NAMALWA (cell line): ENCODE data around the gene PACSIN2.
"Not testable (repeated sequence)": the region's sequence is repeated elsewhere in the genome, so short reads cannot be mapped to it uniquely, and the experiment has no call there.

Experiments
- DNase-seq: peaks from one replicate; pipeline ENCODE4 v3.0.0-alpha.2; 2015; ENCODE audit warnings: low spot score

PACSIN2 gene

DNA sequence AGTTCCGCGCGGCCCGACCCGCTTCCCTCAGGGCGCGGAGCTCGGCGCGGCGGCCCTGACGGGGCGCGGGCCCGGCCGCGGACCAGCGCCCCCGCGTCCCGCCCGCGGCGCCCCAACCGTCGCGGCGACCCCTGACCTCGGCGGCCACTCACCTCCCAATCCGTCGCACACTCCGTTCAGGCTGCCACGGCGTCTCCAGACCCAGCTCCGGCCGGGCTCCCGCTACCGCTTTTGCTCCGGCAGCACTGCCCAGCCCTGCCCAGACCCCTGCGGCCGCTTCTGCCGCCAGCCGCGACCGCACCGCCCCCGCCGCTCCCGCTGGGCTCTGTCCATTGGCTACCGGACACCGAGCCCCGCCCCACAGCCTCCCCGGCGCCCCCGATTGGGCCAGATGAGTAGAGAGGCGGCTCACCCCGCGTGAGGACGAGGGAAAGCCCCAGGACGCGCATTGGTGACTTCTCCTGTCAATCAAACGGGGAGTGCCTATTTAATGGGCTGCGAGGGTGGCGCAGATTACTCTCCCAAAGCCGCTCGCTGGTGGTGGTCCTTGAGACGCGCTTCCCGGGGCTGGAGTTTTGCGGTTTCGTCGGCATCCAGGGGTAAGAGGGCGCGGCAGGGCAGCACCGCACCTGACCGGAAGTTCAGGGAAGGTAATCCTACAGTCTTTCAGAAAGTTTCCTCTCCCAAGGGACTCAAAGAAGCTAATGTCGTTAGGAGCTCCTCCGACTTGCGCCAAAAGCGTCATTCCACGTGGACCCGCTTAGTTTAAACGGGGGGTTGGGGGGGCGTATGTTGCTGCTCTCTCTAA, at the start of gene PACSIN2:
PACSIN2 (minus strand) TSS at position 281 of the 808 bp plus-strand sequence. CDS start 103,069 bp downstream, outside the sequence.
- DNase-seq: peak; percentile 98

DNA sequence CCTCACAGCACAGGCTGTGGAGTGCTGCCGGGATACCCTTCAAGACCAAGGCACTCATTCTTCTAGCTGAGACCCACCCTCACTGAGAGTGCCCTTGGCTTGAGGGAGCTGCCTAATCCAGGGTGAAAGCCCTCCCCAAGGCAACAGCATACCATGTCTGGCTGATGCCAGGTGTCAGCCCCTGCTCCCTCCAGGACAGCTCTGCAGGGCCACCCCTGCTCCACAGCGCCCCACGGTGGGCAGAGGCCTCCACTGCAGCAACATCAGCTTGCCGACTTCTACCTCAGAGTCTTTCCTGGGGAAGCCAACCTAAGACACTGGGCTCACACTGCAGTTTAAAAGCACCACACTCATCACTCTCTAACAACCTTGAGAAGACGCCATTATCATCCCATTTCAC, 45.2 kb upstream of the PACSIN2 start:
- DNase-seq: peak; percentile 67

GRCh38 chr22:43057641-43058040, 42.7 kb upstream of the PACSIN2 start:
- DNase-seq: no peak

DNA sequence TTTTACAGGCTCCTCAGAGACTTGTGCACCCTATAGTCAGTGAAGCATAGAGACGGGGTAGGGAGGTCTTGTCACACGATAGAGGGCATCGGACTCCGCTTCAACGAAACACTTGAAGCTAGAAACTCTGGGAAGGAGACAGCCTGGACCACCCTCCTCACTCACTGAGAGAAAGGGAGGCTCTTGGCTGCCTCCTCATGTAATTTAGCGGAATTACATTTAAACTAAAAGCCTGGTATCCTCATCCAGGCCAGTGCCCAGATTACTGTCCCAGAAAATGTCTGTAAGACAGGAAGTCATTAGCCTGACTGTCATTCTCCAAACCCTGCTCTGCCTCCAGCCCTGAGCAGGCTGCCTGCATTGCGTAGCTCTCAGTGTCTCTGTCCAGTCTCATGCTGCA, 38.2 kb upstream of the PACSIN2 start:
- peak; percentile 34 for DNase-seq

DNA sequence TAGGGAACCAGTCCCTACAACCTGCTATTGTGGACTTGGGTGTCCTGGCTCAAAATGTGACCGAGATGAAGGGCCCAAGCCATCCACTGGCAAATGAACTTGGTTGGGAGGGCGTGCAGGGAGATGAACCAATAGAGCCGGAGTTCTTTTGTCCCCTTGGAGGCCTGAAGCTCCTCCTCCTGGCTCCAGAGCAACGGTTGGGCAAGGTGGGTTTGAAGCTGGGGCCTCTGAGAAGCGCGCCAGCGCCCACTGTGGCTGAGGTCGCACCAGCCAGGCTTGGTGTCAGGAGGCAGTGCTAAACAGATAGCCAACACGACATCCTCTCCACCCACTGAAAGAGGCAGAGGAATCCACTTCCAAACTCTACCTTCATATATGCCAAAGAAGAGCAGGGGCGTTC, 36.0 kb upstream of the PACSIN2 start:
- DNase-seq: no peak

- no peak for DNase-seq
These were observed 32.7 kb upstream of the PACSIN2 start for GRCh38 chr22:43047605-43048004.

DNA sequence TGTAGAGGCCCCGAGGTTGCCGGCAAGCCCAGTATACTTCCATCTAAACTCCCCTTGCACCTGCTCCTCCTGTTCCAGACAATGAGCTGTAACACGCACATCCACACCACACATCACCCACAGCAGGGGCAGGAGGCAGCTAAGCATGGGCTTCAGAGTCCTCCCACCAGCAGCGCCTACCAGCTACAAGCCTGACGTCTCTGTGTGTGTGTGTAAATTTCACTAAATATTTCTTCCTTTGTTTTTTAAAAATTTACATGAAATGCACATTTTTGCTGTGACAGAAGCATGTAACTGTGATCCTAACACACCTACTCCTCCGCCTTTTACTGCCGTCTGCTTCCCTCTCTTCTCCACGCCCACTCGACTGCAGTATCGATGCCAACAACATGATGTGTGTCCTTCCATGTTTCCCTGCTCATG, 29.4 kb upstream of the PACSIN2 start:
- DNase-seq: no peak

- no peak for DNase-seq
These were observed 27.3 kb upstream of the PACSIN2 start for GRCh38 chr22:43042101-43042780.

GRCh38 chr22:43039800-43040199, 24.9 kb upstream of the PACSIN2 start:
- no peak for DNase-seq

DNA sequence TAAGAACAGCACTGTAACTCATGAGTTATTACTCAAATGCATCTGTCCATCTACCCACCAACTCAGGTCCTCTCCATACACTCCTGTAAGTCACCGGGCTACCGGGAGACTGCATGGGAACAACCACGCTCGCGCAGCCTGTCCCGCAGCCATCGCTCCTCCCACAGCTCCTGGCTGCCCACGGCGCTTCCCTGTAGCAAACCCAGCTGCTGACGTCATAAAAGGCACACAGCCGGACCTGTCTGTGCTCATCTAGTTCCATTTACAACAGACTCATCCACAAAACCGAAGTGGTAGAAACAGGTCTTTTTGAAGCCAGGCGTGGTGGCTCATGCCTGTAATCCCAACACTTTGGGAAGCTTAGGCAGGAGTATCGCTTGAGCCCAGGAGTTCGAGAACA, 23.4 kb upstream of the PACSIN2 start:
- DNase-seq: no peak

- no peak for DNase-seq
These were observed 21.4 kb upstream of the PACSIN2 start for GRCh38 chr22:43036282-43036829.

GRCh38 chr22:43035250-43035649, 20.3 kb upstream of the PACSIN2 start:
- no peak for DNase-seq

- DNase-seq: no peak
These were observed 16.7 kb upstream of the PACSIN2 start for GRCh38 chr22:43031617-43032016.

DNA sequence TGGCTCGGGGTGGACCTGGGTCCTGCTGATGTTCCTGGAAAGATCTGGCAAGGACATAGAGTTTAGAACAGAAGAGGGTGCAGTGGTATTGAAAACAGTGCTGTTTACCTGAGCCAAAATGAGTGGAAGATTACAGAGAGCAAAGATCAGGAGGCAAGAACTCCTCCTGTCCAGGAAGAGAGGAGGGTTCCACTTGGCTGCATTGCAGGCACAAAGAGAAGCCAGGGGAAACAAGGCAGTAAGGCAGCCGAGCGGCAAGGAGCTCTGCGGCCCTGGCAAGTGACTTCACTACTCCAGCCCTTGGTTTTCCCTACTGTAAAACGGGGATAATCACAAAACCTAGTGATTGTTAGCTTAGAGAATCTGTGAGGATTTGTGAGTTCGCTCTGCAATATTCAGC, 3.7 kb upstream of the PACSIN2 start:
- DNase-seq: no peak

DNA sequence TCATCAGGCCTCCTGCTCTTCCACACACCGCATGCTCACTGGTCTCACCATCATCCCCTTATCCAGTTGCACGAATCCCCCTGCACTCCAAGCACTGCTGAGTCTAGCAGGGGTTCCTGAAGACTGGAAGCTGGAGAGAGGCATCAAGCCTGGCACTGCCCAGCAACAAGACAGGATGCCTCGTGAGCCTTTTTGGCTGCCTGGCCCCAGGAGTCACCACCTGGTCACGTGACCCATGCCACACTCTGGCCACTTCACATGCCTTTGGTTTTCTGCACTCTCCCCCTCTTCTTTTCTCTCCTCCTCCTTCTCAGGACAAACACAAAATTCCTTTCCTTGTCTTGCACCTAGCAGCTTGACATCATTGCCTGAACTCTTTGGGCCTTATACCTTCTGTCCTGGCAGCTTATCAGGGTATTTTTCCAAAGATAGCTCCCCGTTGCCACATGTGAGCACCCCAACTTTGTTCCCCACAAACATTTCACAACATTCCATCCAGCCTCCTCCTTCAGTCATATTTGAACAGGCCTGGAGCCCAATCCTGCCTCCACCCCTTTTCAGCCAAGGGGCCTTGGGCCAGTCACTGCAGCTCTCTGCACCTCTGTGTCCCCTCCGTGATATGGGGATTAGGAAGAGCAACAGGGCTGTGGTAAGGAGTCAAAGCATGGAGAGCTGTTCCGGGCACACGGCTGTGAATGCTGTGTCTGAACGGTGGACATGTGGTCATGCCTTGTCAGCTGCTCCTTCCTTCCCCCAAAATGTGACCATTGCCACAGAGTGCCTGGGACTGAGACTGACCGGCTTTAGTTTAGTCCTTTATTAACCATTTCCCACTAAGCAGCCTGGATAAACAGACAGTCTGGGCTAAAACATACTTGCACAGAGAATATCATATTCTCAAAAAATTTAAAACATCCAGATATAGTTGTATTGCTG, 2.8 kb upstream of the PACSIN2 start:
- DNase-seq: no peak

DNA sequence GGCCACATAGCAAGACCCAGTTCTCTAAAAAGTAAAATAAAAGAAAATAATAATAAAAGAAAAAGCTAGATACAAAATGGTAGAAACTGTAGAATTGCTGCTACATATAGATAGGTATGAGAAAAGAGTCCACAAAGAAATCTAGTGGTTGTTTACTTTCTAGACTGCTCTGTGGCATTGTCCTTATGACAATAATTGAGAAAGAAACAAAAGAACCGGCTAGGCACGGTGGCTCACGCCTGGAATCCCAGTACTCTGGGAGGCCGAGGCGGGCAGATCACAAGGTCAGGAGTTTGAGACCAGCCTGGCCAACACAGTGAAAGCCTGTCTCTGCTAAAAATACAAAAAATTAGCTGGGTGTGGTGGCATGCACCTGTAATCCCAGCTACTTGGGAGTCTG, 1.2 kb upstream of the PACSIN2 start:
- not testable (repeated sequence) for DNase-seq

DNA sequence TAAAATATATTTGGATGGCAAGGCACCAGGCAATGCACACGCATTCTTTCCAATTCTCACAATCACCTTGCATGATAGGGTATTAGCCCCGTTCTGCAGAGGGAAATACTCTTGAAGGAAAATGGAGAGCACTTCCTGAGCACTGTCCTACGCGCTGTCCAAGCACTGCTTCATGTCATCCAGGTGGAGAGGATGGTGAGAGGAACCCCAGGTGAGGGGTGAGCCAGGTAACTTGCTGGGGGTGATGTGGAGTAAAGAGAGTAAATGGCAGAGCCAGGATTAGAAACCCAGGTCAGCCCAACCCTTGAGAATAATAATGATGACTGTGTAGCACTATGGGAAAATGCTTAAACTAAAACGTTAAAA, 711 bp upstream of the PACSIN2 start:
- no peak for DNase-seq

- peak; percentile 49 for DNase-seq
These were observed 557 bp downstream of the PACSIN2 start for GRCh38 chr22:43014316-43014868.

DNA sequence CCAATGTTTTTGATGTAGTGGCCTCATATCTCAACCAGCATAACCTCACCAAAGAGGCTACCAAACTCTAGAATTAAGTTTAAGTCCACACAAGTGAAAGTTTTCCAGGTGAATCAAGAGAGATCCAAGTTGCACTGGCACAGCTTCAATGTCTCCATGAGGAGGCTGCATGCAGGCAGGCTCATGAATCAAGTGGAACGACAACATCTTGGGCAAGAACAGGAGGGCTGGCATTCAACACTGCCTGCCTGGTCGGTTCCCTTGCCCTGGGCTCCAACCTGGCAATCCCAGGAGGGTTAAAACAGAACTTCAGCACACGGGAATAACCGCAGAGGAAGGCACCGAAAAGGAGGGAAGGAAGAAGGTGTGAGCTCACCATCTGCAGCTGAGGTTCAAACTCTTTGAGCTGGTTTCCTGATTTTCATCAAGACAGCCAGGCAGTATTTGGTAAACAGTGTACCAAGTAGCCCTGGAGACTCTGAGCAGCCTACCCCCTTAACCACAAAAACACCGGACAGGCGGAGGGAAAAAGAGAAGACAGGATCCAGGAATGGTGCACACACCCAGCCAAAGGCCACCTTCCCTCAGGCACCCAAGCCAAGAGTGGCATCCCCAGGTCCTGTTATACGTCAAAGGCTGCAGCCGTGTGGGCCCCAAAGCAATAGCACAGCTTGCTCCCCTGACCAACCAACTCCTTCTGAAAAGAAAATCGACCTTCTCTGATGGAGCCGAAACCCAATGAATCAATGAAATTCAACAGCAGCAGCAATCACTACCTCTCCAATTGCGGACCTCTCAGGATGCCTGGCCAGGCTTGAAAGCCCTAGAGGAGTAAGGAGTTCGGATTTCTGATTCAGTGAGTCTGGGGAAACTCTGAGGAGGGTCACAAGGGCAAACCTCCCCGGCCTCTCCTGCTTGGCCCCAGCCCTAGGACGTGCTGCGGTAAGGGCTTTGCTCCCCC, 1.3 kb downstream of the PACSIN2 start:
- DNase-seq: peak; percentile 50

- no peak for DNase-seq
These were observed 2.6 kb downstream of the PACSIN2 start for GRCh38 chr22:43012390-43012789.

- no peak for DNase-seq
These were observed 3.9 kb downstream of the PACSIN2 start for GRCh38 chr22:43011079-43011478.
